ENCODE data around the gene CPNE4.
"Not testable (repeated sequence)": the region's sequence is repeated elsewhere in the genome, so short reads cannot be mapped to it uniquely, and the experiment has no call there.

The CPNE4 gene

DNA sequence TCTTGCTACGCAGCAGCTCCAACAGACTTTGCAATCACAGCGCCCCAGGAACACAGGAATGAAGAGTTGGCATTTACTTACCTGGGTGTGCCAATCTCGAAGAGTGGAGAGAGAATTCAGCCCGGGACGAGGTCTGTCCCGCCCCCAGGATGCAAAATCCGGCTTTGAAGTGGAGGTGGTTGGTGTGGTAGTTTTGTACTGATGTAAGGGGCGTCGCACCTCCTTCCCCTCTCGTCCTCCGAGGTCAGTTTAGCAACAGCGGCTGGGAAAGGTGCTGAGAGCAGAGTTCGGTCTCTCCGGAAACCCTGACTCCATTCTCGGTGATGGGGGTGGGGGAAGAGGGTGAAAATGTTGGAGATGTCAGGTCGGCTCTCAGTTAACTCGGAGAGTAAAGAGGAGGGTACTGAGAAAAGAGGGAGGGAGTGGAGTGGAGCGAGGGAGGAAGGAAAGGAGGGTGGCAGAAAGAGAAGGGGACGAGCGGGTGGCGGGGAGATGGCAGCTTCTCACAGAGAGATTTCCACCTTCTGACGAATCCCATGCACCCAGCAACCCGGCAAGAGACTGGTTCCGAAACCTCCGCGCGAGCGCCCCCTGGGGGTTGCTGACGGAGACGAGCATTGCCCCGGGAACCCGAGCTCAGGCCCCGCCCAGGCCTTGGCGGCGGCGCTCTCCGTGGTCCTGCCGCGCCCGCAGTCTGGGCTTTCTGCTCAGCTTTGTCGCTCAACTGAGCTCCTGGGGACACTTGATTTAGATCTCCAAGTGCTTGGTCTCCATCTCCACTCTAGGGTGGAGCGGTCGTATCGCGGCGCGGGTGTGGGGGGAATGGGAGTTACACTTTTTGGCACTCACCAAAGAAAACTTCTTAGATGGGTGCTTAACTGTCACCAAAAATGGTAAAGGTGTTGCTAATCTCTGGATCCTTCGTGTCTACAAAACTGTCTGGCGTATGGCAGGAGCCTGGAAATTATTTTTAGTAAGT lies at the start of gene CPNE4:
Gene CPNE4, minus strand, starts transcription at position 529 of the 979 bp plus-strand sequence.
- peak; percentile 52 for DNase-seq (ENCODE audit: low read depth)

DNA sequence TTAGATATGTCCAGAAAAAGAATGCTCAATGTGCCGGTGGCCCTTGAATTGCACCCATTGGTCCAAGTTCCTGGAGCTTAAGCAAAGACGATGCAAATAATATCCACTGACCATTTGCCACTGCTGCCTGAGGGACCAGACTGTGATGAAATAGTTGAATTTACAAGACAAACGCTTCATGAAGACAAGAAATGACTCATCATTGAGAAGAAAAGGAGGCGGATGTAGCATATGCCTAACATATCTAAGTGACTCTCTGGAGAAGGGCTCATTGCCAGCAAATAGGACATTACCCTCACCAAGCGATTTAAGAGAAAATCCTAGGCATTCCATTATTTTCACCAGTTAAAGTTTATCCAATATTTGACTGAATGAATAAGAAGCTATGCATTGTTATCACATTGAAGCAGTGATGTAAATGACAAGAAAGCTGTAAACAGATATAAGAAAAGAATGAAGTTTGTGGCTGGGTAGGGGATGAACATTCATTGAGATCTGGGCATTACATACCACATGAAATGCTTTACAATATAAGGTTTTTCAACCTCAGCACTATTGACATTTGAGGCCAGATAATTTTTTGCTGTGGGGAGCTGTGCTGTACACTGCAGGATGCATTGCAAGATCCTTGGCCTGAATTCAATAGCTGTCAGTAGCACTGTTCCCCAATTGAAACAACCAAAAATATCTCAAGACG lies 48.9 kb upstream of the CPNE4 start:
- no peak for DNase-seq (ENCODE audit: low read depth)

DNA sequence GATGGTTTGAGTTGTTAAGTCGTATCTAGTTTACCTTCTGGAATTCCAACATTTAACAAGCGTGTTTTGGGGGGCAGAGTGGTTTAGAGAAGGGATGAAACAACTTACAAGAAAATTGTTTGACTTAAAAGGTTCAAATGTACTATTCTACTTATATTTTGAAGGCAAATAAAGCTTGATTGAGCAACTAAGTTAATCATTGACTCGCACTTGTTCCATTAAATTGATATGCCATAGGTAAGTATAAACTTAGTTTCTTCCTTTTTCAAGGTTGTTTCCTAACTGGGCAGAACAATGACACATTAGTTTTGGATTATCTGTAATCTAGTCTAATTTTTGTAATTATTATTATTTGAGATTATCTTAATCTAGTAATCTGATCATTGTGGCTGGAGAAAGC lies 48.3 kb upstream of the CPNE4 start:
- DNase-seq (ENCODE audit: low read depth) = no peak

DNA sequence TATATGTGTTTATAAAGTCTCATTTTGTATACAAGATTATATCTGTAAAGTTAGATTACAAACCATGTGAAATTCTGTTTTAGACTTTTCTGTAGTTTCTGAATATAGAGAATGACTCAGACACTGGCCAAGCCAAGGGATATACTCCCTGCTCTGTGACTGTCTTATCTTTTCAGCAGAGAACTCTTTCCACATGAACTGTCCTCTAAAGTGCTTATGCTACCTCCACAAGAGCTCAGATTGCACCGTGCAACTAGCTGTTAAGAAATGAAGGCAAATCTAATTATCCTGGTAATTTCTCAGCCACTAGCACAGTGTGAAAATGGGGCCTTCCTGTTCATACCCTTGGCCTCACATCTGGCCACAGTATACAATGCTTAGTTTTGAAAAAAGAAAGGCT lies 44.3 kb upstream of the CPNE4 start:
- DNase-seq (ENCODE audit: low read depth) = no peak

DNA sequence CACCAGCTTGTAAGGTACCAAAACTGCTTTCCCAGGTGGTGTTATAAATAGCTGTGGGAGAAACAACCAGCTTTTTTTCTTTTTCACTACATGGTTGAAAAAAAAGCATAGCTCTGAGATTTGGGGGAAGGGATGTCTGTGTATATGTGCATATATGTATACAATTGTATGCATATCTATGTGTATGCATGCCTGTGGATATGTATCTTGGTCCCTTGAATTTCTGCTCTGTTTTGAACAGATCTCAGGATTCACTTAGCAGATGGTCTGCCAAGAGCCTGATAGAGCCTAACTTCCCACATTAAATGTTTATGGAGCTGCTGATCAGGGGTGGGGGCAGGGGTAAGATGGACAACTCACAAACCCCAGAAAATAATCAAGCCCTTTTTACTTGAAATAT lies 39.0 kb upstream of the CPNE4 start:
- DNase-seq (ENCODE audit: low read depth) = no peak

DNA sequence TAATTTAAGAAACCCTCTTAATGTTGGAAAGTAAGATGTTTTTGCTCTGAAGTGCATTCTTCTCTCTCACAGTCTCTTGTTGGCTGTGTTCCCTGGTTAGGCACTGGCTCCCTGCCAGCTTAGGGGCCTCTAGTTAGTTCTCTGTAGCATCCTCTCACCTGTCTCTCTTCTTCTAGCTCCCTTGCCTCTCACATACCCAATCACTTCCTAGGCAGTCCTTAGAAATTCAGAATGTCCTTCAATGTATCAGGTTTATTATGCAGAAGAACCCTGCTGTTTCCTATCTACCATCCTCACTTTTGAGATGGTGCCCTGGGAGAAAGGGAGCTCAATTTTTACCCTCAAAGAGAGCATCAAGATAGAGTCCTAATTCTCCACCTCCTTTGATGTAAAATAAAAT lies 36.2 kb upstream of the CPNE4 start:
- no peak for DNase-seq (ENCODE audit: low read depth)

DNA sequence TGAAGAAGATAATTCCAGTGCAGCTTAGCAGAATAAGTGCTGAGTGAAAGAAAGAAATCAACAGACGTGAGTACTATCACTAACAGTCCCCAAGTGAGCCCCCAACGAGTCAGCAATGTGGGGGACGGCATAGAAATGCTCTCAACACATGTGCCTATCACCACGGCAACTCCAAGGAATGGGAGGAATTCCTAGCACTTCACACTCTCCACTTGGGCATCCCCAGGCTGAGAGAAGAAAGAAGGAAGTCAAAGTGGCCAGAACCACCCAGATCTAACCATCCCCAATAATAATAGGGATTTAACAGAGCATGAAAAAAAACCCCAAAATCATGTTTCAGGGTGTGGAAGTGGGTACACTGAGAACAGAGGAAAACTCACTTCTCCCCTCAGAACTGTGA lies 29.3 kb upstream of the CPNE4 start:
- no peak for DNase-seq (ENCODE audit: low read depth)

DNA sequence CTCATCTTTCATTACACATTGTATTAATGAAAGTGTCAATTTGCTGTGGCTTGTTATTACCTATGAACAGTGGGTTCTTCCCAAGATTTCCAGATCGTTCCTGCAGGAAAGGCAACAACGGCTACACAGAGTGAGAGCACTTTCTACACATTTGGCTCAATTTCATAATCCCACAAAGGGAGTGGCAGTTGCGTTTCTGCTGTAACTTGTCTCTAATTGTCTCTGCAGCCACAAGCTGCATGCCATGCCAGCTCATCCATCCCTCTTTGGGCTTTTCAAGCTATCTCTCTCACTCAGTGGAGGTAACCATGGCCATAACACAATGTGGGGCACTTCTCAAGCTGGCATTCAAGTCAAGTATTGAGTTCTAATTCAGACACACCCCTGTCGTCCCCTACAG lies 27.7 kb upstream of the CPNE4 start:
- no peak for DNase-seq (ENCODE audit: low read depth)

DNA sequence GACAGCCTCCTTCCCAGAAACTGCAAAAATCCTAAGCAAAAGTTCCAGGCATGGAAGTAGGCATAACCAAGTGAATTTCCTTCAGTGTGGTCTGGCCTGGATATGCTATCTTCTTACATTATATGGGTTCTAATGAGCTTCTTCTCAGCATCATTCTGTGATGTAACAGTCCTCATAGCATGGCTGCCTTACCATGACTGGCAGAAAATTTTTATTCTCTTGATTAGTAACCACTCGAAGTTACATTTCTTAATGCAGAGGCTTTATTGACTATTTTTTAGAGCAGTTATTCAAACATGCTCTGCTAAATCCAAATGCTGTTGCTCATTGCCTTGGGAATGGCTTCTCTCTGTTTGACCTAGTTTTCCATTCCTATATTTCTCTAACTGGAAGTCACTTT lies 21.1 kb upstream of the CPNE4 start:
- no peak for DNase-seq (ENCODE audit: low read depth)

DNA sequence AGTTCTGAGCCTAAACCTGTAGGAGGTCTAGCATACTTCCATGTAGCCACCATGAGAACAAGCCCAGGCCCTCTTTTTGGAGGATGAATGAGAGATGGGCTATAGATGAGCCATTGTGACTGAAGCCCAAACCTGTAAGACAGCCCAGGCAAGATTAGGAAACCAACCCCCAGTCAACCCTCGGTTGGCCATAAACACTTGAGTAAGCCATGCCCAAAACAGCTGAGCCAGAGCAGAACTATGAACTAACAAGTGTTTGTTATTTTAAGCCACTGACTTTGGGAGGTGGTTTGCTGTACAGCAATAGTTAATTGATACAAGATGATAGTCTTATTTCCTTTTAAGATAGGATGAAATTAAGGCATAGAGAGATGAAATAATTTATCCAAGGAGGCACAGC lies 12.4 kb upstream of the CPNE4 start:
- no peak for DNase-seq (ENCODE audit: low read depth)

DNA sequence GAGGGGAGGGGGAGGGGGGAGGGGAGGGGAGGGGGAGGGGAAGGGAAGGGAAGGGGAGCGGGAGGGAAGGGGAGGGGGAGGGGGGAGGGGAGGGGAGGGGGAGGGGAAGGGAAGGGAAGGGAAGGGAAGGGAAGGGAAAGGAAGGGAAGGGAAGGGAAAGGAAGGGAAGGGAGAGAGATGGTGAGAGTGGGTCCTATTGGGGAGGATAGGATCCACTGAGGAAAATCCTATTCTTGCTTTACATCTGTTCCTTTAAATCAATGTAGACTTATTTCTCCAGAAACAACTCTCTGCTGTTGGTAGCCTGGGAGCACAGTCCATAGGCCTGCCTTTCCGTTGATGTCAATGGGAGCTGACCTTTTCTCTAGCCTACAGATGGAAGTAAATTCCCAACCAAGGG lies 10.1 kb upstream of the CPNE4 start:
- DNase-seq (ENCODE audit: low read depth) = not testable (repeated sequence)

DNA sequence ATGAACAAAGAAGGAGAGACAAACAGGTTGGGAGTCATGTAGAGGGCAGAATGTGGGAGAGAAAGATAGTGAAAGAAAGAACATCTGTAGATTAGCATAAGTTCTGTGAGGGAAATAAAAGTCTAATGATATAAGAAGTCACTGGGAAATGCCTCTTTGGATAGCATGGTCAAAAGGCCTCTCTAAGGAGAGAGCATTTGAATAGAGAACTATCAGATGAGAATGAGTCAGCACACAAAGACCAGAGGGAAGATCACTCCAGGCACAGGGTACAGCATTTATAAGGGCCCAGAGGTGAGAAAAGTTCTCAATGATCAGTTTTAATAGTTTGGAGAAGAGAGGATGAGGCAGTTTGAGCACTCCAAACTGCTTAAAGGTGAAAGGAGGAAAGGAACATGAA lies 7.9 kb upstream of the CPNE4 start:
- DNase-seq (ENCODE audit: low read depth) = no peak

DNA sequence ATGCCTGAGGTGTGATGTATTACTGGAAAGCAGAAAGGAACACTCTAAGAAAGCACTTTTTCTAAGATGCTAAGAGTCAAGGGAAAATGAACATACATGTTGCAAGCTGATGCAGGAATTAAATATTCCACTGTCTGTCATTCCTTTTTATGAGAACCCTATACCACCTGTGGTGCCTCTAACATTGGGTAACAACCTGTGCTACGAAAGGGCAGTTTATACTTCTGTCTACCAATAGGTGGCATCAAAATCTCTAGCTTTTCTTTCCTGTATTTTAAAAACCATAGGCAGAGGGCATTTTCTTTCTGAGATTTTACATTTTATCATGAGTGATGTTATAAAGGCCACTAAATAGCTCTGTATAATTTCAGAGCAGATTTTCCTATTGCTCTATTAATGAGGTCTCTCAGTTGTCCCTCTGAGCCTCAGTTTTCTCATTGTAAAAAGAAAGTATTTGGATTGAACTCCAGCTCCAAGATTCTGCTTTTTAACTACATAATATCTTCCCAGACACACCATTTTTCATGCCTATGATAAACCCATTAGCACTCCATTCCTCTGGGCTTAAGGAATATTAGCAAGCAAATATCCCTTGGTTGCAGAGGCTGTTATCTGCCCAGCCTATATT lies 3.5 kb upstream of the CPNE4 start:
- DNase-seq (ENCODE audit: low read depth) = no peak

DNA sequence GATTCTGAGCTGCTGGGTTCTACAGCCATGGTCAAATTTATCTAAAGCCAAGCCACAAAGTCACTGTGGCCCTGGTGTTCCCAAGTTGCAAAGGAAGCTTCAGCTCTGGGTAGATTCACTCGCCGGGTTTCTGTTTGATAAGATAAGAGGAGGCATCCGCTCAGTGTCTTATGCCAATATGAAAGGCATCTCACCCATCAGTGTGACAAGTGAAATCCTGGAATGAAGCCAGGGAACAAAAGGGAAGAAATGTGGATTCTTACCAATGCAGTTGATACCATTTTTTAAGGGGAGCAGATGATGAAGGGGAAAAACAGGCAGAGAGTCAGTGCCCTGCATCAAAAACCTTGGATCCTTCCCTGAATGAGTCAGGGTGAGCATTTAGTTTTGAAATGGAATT lies 2.8 kb upstream of the CPNE4 start:
- no peak for DNase-seq (ENCODE audit: low read depth)

DNA sequence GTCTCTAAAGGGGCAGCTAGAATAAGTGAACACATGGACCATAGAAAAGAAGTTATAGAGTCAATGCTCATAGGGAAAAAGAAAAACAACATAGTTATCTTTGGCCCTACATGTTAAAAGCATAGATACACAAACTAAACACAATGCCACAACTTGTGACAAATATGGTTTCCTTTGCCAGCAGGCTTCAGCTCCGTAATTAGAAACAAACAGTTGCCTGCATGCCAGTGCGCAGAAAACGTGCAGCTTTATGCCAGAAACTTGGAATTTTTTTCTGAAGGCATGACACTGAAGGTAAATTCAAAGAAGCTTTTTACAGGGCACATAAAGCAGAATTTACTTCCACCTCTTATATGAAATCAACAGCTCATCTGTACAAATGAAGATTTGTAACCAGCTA lies 2.2 kb upstream of the CPNE4 start:
- DNase-seq (ENCODE audit: low read depth) = no peak

DNA sequence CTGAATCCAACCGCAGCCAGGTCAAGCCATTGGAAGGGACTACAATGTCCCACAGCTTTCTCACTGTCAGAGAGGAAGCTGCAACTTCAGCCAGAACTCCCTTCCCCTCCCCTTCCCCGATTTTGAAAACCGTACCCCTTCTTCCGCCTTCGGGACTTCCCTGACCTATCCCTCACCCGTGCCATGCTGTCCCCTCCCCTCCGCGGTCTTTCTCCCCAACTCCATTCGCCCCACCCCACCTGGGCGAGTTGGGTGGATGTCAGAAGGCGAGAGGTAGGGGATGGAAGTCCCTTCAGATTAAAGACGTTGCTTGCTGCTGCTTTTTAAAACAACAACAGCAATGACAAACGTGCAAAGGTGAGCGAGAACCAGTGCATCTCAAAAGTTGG lies 723 bp downstream of the CPNE4 start:
- DNase-seq (ENCODE audit: low read depth) = no peak

DNA sequence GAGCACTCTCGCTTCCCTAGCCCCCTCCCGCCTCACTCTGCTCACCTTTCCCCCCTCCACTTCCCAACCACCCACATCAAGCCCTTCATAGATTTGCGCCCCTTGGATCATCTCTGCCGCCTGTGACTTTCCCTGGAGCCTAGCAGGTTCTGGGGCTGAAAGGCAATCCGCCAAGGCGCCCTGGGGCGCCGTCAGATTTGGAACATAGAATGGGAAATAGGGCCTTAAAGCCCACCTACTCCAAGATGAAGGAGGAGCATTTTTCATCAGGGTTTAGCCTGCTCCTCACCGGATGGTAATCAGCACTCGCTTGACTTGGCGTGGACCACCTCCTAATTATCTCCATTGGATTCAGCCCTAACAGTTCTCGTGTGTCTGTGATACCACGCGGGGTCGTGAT lies 1.3 kb downstream of the CPNE4 start:
- DNase-seq (ENCODE audit: low read depth) = no peak

DNA sequence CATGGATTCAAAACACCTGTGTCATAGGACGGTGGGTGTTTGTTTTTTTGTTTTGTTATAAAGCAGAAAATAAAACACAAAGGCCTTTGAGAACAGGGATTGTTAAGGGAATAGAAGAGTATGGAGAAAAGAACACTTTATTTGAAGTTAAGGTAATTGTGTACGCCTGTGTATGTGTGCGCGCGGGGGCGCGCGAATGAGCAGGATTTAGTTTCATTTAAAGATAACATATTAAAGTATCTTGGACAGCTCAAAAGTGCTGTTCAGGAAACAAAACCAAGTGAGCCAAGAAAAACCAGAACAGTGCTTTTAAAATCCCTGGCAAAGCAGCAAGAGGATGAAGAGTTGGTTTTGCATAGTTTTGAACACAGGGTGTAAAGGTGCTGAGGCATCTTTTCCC lies 1.9 kb downstream of the CPNE4 start:
- no peak for DNase-seq (ENCODE audit: low read depth)

DNA sequence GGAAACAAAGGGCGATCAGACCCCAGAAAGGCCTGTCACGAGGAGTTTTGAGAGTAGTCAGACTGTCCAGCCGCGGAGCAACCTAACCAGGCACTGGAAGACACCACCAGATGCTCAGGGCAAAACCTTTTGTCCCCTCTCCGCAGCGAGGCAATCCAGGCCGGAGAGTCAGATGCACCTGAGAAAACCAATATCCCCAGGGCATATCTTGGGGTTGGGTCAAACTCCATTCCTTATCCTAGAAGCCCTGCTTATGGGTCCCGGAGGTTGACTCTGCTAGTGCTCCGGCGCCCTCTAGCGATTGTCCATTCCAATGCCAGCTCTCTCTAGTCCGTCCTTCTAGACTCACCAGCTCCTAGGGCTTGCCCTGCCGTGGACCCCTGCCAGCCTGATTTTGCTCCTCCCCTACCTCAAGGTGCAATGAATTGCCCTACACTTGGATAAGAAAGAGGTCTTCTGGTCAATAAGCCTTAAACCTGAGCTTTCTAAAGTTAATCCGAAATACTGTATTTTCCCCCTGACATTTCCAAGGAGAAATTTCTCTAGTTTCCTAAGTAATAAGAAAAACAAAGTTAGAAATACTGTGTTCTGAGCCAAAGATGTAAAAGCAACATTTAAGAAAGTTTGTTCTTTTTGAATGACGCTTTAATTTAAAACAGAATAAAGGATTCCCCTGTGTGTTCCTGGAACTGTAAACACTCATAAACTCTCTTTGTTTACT lies 5.5 kb downstream of the CPNE4 start:
- peak; percentile 35 for DNase-seq (ENCODE audit: low read depth)

DNA sequence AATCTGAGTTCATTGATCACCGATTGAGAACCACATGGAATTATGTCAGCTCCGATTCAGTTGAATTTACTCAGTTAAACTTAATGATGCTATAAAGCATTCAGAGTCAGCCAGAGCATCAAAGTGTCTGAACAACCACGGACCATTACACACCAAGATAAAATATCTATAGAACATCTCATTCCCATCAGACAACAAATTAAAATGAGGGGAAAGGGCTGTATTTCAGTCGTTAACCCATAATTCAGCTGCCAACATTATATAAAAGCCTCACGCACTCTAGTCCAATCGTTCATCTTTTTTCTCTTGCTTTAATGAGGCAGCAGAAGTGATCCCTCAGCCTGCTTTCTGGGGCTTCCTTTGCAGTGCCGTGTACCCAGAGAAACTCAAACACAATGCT lies 11.9 kb downstream of the CPNE4 start:
- no peak for DNase-seq (ENCODE audit: low read depth)

DNA sequence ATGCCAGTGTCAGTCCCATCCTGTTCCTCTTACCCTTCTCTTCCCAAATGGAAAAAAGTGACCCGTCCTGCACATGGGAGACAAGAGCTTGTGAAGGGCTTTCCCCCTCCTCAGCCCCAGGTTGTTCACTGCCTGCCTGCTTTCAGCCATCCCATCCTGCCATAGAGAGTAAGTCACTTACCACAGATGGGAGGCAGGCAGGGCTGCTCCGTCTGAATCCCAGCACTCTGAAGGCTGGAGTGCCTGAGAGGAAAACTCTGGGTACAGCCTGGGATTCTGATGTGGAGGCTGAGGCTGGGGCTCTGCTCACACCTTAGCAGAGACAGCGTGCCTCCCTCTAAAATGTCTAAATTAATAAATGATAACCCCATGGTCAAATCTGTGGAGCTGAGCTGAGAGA lies 14.8 kb downstream of the CPNE4 start:
- DNase-seq (ENCODE audit: low read depth) = no peak

DNA sequence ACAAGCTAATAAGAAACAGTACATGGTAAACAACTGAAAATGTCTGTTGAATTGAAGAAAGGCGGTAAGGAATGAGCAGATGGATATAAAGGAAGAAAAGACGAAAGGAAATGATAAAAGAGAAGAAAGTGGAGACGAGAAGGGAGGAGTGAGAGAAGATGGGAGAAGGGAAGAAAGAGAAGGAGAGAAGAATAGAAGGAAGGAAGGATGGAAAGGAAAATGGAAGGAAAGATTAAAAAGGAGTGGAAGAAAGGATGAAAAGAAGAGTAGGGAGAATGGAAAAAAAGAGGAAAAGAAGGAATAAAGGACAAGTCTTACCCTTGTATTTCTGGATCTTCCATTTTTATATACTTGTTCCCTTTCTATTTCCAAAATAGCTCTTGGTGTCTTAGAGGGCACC lies 17.7 kb downstream of the CPNE4 start:
- DNase-seq (ENCODE audit: low read depth) = no peak

All from activated T-cell treated with anti-CD3 and anti-CD28 coated beads for 24 hours (primary cell).